Measurements from ENCODE around the gene RNASE1.
A peak's percentile ranks its signal among the peaks of the same experiment; 100 is the strongest.

GRCh38 chr14:20802341-20803084 lies at the start of gene RNASE1:
- TF ChIP-seq POLR2A (IDR thresholded peaks at IDR 0.05; ENCODE audit: low read depth, low read length) (peak; percentile 51), MYC (IDR thresholded peaks at IDR 0.05; ENCODE audit: low read depth, low read length) (no peak), EZH2 (IDR thresholded peaks at IDR 0.05; ENCODE audit: borderline replicate concordance, low read depth, low read length, severe bottlenecking) (no peak), POLR2AphosphoS5 (IDR thresholded peaks at IDR 0.05; ENCODE audit: insufficient read depth, low read depth, low read length) (no peak), GATA2 (IDR thresholded peaks at IDR 0.05; ENCODE audit: insufficient read depth, insufficient read length, low read depth, low read length) (no peak), JUN (IDR thresholded peaks at IDR 0.05; ENCODE audit: borderline replicate concordance, insufficient read depth, insufficient read length, low read depth) (peak; percentile 31), FOS (IDR thresholded peaks at IDR 0.05; ENCODE audit: borderline replicate concordance, insufficient read depth, low read length) (peak; percentile 79)
- TF ChIP-seq, protein P1, sequence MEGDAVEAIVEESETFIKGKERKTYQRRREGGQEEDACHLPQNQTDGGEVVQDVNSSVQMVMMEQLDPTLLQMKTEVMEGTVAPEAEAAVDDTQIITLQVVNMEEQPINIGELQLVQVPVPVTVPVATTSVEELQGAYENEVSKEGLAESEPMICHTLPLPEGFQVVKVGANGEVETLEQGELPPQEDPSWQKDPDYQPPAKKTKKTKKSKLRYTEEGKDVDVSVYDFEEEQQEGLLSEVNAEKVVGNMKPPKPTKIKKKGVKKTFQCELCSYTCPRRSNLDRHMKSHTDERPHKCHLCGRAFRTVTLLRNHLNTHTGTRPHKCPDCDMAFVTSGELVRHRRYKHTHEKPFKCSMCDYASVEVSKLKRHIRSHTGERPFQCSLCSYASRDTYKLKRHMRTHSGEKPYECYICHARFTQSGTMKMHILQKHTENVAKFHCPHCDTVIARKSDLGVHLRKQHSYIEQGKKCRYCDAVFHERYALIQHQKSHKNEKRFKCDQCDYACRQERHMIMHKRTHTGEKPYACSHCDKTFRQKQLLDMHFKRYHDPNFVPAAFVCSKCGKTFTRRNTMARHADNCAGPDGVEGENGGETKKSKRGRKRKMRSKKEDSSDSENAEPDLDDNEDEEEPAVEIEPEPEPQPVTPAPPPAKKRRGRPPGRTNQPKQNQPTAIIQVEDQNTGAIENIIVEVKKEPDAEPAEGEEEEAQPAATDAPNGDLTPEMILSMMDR (IDR thresholded peaks at IDR 0.05; ENCODE audit: extremely low read depth in 1 of 2, insufficient read depth in 1 of 2, low read depth in 1 of 2, low read length in 2 of 2) = no peak
- TF ChIP-seq, protein P2, sequence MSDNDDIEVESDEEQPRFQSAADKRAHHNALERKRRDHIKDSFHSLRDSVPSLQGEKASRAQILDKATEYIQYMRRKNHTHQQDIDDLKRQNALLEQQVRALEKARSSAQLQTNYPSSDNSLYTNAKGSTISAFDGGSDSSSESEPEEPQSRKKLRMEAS (IDR thresholded peaks at IDR 0.05; ENCODE audit: insufficient read depth, insufficient read length) = no peak
